Effector CD8-positive, alpha-beta T cell (primary cell): ENCODE results near the gene TMTC1.

ENCODE experiments used
- DNase-seq: peaks from one replicate; lab custom pipeline; 2025; lab: John Stamatoyannopoulos, UW

TMTC1 gene

GRCh38 chr12:29780084-29780483 is 3.7 kb downstream of the TMTC1 start:
- no peak for DNase-seq

DNA sequence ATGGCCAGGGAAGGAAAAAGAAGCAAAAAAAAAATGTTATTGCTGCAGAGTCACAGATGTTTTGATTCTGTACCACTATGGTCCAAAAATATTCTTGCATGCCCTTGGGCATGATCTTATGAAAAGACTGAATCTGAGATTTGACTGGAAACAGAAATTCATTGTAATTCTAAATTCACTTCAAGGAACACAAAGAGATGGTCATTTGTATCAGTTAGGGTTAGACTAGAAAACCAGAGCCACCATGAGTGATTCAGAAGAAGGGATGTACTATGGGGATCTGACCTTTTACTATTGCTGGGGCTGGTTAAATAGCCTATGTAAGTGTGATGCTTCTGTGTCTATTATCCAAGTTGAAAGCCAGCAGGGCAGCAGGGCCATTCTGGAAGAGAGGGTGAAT is 5.2 kb downstream of the TMTC1 start:
- no peak for DNase-seq

DNA sequence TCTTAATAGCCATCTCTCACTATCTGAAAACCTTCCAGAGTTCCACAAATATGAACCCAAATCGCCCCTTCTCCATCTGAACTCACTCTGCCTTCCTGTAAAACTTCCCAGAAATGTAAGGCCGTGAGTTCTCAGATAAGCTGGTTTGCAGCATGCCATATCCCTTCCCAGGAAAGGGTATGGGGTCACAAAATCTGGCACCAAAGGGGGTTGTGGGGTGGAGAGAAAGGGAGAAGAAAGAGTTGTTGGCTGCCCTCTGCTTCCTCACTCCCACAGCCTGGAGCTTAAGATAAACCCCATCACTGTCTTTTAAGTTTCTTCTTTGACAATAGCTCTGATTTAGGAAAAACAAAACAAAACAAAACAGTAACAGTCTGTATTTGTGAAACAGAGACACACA is 10.7 kb downstream of the TMTC1 start:
- no peak for DNase-seq

DNA sequence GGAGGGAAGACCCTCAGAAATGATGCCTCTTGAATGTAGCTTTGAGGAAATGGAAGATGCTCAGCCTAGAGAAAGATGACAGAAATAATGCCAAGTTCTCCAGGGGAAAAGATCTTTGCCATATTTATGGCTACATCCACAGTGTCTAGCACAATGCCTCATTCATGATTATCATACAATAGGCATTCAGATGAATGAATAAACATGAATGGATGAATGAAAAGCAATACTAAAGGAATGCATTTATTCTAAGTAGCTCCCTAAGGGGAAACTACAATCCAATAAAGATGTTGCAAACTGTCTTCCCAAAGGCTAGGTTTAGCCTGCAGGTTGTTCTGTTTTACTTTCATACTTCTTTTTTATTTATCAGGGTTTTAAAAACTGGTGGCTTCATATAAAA is 12.0 kb downstream of the TMTC1 start:
- no peak for DNase-seq

DNA sequence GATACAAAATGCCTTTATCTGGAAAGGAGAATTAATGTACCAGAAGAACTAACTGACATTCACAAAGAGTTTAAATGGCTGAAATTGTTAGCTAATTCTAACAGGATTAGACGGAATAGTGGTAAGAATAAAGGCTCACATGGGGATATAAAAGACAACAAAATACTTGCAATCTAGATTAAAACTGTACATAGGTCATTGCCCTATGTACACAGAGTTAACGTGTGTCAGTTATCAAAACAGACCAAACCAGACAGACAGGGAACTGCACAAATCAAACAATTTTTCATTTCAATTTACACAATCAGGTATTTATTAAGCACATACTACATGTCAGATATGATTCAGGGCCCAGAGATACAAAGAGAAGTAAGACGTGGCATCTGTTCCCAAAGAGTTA is 12.6 kb downstream of the TMTC1 start:
- no peak for DNase-seq

DNA sequence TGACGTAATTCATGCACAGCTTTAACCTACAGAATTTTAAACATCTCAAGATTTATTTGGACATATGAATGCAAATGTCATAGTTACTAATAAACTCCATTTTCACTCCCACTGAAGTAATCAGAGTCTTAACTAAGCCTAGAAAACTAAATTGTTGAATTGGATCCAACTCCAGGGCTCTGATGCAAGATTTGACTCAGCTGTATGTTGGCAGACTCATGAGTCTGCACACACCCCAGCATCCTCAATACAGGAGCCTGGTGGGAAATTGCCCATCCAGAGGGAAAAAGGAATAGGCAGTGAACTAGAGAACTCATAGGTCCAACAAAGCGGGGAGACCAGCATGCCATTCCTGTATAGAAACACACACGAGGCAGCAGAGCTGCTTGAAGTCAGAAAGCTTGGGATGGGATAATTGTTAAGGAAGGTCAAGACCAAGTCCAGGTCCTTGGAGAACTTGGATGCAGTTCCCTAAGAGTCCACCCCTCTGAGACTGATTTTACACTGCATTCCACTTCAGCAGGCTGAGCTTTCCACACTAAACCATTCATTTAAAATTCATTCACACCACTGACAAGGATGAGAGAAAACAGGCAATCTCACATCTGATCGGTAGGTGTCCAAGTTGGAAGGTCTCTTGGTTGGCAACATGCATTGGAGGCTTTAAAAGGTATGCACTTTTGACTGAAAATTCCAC is 14.4 kb downstream of the TMTC1 start:
- DNase-seq: no peak

DNA sequence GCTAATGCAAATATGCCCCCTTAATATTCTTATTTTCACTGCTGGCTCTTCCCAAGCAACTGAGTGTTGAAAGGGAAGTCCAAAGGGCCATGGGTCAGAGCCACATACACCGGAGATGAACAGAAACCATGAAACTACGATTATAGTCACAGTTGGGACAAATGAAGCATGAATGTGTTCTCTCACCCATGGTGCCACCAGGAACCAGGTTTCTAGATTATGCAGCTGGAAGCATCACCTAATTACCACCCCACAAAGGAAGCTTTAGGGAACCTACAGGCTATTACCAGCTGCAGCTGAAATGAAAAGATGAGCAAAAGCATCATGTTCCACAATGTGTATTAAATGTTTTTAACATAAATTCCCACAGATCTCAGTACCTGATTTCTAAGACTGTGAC is 15.4 kb downstream of the TMTC1 start:
- no peak for DNase-seq

- DNase-seq: no peak
Observed at GRCh38 chr12:29763301-29763683, 20.4 kb downstream of the TMTC1 start.

DNA sequence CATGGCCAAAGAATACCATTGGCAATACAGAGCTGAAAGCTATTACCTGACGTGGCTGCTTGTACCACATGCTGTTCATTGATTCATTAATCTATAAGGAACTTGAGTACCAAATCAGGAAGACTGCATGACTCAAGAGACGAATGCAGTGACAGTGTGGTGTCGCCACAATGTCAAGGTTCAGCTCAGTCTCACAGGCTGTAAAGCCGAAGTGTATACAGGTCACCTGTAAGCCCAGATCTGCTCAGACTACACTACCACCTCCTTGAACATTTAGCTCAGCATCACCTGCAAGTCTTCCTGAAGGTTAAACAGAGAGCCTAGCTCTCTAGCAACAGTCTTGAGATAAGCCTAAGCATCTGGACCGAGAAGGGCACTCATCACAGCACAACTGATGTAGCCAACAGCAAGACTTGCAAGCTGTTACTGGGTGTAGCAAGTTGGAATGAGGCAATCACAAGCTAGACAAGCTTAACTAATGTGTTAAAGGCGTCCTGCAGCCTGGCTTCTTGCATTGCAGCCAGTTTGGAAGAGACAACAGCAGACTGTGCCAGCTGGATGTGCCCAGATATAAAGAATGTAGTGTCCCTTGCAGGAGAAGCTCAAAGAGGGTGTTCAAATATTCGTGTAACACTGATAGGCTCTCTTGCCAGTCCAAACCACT is 21.0 kb downstream of the TMTC1 start:
- no peak for DNase-seq

GRCh38 chr12:29759950-29760349 is 23.8 kb downstream of the TMTC1 start:
- DNase-seq: no peak

GRCh38 chr12:29756741-29757390 is 26.9 kb downstream of the TMTC1 start:
- DNase-seq: no peak

GRCh38 chr12:29754235-29755189 is 29.2 kb downstream of the TMTC1 start:
- no peak for DNase-seq

- DNase-seq: no peak
Observed at GRCh38 chr12:29752121-29752520, 31.6 kb downstream of the TMTC1 start.

DNA sequence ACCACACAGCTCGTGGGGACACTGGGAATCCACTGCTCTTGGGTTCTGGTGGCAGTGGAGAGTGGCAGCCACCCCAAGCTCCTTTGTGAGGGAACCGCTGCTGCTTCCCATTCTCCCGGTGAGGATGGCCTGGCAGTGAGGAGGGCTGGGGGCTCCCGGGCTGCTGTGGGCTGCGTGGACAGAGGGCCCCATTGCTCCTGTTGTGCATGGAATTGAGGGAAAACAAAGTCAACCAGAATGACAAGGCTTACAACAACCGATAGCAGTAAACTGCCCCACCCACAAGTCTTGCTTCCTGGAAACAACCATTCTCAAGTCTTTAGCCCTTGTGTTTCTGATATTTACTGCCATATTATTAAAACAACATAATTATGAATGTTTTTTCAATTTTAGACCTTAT is 32.1 kb downstream of the TMTC1 start:
- DNase-seq: no peak

- no peak for DNase-seq
Observed at GRCh38 chr12:29750928-29751220, 32.9 kb downstream of the TMTC1 start.

GRCh38 chr12:29750131-29750927 is 33.4 kb downstream of the TMTC1 start:
- no peak for DNase-seq

GRCh38 chr12:29744365-29744764 is 39.4 kb downstream of the TMTC1 start:
- DNase-seq: no peak

DNA sequence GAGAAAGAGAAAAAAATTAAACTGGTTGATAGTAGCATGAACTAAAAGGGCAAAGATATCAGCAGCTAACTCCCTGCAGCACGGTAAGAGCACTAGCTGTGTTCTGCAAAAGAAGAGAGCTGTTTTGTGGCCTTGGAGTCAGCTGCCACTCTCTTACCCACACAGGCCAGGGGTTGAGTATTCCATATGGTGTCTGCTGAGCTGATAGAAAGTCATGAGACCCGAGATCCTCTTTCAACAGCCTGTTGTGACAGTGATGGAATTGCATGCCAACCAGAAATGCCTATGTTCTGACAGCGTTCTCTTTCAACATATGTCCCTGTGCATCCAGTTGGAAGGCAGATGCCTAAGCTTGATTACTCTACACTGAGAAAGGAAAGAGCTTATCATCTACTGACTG is 39.9 kb downstream of the TMTC1 start:
- DNase-seq: no peak

DNA sequence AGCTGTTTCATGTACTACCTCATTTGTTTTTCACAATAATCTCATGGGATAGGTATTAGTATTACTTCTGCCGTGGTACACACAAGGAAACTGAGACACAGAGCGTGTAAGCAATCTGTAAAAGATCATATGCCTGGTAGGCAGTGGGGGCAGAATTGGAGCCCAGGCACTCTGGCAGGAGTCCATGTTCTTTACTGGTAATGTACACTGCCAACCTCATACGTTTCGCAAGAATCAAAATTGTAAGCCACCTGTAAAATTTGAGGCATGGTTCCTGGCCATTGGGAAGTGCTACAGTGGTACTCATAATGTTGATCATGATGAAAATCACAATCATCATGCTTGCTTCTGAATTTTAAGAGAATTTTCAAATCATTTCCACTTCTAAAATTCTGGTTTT is 40.7 kb downstream of the TMTC1 start:
- no peak for DNase-seq

GRCh38 chr12:29742646-29743045 is 41.1 kb downstream of the TMTC1 start:
- DNase-seq: no peak

DNA sequence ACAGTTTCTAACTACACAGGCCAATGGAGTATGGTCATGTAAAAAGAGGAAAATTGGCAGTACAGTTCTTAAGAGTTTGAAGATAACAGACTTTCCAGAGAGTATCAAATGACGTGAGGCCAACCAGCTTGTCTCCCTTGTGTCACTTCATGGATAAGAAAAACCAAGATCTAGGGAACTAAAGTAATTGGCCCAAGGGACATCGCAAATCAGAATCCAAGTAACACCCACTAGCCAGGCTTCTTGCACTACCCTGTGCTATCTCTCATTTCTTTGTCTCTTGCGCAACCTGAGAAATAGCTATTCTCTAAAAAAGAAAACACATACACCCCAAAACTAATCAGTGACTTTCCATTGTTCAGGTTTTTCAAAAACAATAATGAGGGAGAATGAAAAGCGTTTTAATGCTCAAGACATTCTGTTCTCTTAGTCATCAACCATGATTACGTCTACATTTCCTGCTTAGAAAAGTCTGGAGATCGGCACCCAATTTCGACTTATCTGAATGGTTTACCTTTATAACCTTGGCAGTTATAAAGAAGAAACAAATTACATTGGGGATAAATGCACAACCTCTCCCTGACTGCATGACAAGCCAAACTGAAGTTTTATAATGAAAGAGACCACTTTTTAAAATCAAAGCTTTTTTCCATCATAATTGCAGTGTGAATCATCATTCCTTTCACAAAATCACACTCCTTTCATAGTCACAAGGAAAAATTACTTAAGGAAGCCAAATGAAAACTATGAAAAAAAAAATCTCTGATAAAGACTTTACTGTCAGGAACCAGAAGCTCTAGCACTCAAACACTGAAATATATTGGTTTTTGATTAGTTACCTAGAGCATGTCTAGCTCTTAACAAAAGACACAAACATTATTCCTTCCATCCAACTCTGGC is 42.1 kb downstream of the TMTC1 start:
- no peak for DNase-seq
